Neural progenitor cell (in vitro differentiated cells): Measurements from ENCODE around the gene TXNRD1.
"Not testable (repeated sequence)": the region's sequence is repeated elsewhere in the genome, so short reads cannot be mapped to it uniquely, and the experiment has no call there.

Source experiments
- CTCF ChIP-seq: fragments of 200-600 bp; sonication (generic); IDR thresholded peaks from 2 replicates; pipeline ENCODE4 v1.5.1; 2017; ENCODE audit warnings: antibody characterized with exemption, mild to moderate bottlenecking
- EZH2 ChIP-seq: fragments of 200-600 bp; sonication (generic); IDR thresholded peaks from 2 replicates; pipeline ENCODE4 v1.6.1; 2017; ENCODE audit warnings: antibody characterized with exemption, mild to moderate bottlenecking, moderate library complexity
- EZH2phosphoT487 ChIP-seq: fragments of 200-600 bp; sonication (generic); IDR thresholded peaks from 2 replicates; pipeline ENCODE4 v1.6.1; 2017; ENCODE audit warnings: antibody characterized with exemption

GRCh38 chr12:104322533-104322932 is 107.0 kb downstream of the TXNRD1 start:
- not testable (repeated sequence) for TF ChIP-seq CTCF, EZH2, EZH2phosphoT487
